Cardiac muscle cell (in vitro differentiated cells and primary cell): ENCODE data around the gene ZNF558. TPM values are rescaled to one million over a fixed set of nuclear protein-coding genes. Genes with fewer than 3 reads are reported as not detected.

ENCODE experiments used
- DNase-seq, 2 donors: peaks; one replicate each; pipeline versions ENCODE4 v3.0.0 to v3.0.0-alpha.2; 2010 to 2017; ENCODE audit warnings: low read depth in 1 of 2, low spot score in 1 of 2
- H3K27ac ChIP-seq: fragments of 200-600 bp; sonication (generic); 2 replicates; pipeline ENCODE4 v1.5.1; 2016
- H3K27me3 ChIP-seq: fragments of 200-600 bp; sonication (generic); 2 replicates; pipeline ENCODE4 v1.6.0; 2016; ENCODE audit warnings: control low read depth
- H3K36me3 ChIP-seq: fragments of 200-600 bp; sonication (generic); 2 replicates; pipeline ENCODE4 v1.5.1; 2016; ENCODE audit warnings: control low read depth
- H3K4me1 ChIP-seq: fragments of 200-600 bp; sonication (generic); 2 replicates; pipeline ENCODE4 v1.8.1; 2017; ENCODE audit warnings: low read depth, mild to moderate bottlenecking, mixed run types
- H3K4me3 ChIP-seq: fragments of 200-600 bp; sonication (generic); 2 replicates; pipeline ENCODE4 v1.5.1; 2016; ENCODE audit warnings: mild to moderate bottlenecking
- H3K9me3 ChIP-seq: fragments of 200-600 bp; sonication (generic); 2 replicates; pipeline ENCODE4 v1.5.1; 2017; ENCODE audit warnings: low read depth, mild to moderate bottlenecking, control low read depth
- polyA plus RNA-seq: library from polyadenylated mRNA; unstranded; fragments of >200 nt; fragmentation: Nextera tagmentation; extraction: Ambion mirVana; gene quantifications from 2 replicates; pipeline ENCODE4 v1.2.1, GENCODE V29; 2016
- total RNA-seq: library from RNA; depleted of rRNA; stranded (reverse); fragments of >200 nt; gene quantifications from 2 replicates; pipeline ENCODE4 v1.2.3, GENCODE V29; 2016
- TF ChIP-seq, protein P1 (sequence below): IDR thresholded peaks from 2 replicates; pipeline ENCODE4 v1.5.1; 2012; ENCODE audit warnings: low read depth, mild to moderate bottlenecking, low read length

ZNF558 gene
- total and polyA plus RNA-seq, 2 experiments from 2014 or later, result not detected

DNA sequence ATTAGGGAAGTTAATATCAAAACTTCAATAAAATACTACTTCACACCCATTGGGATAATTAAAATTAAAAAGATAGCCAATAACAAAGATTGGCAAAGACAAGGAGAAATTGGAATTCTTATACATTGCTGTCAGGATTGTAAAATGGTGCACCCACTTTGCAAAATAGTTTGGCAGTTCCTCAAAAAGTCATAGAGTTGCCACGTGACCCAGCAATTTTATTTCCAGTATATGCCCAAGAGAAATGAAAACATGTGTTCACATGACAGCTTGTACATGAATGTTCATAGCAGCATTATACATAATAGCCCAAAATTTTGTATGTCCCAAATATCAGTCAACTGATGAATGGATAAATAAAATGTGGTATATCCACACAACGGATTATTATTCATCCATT lies 3.3 kb upstream of the ZNF558 start:
- no peaks in the 10 kb centered on the region for H3K4me1 ChIP-seq
- DNase-seq, result no peak
- no peak overlapping the region for H3K4me3 ChIP-seq
- no peaks in the 10 kb centered on the region for H3K27me3 ChIP-seq
- TF ChIP-seq, protein P1, sequence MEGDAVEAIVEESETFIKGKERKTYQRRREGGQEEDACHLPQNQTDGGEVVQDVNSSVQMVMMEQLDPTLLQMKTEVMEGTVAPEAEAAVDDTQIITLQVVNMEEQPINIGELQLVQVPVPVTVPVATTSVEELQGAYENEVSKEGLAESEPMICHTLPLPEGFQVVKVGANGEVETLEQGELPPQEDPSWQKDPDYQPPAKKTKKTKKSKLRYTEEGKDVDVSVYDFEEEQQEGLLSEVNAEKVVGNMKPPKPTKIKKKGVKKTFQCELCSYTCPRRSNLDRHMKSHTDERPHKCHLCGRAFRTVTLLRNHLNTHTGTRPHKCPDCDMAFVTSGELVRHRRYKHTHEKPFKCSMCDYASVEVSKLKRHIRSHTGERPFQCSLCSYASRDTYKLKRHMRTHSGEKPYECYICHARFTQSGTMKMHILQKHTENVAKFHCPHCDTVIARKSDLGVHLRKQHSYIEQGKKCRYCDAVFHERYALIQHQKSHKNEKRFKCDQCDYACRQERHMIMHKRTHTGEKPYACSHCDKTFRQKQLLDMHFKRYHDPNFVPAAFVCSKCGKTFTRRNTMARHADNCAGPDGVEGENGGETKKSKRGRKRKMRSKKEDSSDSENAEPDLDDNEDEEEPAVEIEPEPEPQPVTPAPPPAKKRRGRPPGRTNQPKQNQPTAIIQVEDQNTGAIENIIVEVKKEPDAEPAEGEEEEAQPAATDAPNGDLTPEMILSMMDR, result no peak
- no peak overlapping the region for H3K27ac ChIP-seq
- H3K36me3 ChIP-seq, result no peaks in the 10 kb centered on the region
- H3K9me3 ChIP-seq, result no peaks in the 10 kb centered on the region

DNA sequence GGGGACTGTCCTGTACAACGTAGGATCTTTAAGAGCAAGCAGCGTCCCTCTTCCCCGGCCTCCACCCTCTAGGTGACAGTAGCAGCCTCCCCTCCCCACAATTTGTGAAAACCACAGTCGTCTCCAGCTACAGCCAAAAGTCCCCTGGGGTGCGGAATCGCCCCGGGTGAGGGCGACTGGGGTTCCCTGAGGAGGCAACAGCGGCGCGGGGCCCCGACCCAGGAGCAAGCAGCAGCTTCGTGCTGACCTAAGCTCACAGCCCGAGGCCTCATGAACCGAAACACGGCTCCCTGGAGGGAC lies 322 bp downstream of the ZNF558 start:
- TF ChIP-seq, protein P1, result no peak
- no peak overlapping the region for H3K27ac ChIP-seq
- H3K4me3 ChIP-seq, result no peak overlapping the region
- H3K27me3 ChIP-seq, result no peaks in the 10 kb centered on the region
- DNase-seq, result no peak
- H3K4me1 ChIP-seq, result no peaks in the 10 kb centered on the region
- no peaks in the 10 kb centered on the region for H3K36me3 ChIP-seq
- no peaks in the 10 kb centered on the region for H3K9me3 ChIP-seq

DNA sequence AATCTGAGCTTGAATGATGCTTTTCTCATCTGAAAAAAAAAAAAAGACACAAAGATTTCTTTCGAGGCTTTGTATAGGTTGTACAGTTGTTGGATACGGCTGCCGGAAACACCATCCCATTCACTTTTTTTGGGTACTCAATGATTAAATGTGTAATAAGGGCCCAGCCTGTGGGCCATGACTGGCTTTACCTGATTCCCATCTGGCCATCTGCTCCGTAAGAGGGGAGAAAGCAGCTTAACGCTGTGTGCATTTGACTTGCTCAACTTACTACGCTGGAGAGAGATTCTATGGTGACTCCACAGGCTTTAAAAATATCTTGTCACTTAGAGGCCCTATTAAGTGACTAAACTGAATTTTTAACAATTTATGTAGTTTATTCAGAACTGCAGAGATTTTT lies 731 bp downstream of the ZNF558 start:
- TF ChIP-seq, protein P1, result no peak
- no peak for DNase-seq
- Histone ChIP-seq H3K27me3 (no peaks in the 10 kb centered on the region), H3K9me3 (no peaks in the 10 kb centered on the region), H3K4me3 (no peak overlapping the region), H3K27ac (no peak overlapping the region), H3K4me1 (no peaks in the 10 kb centered on the region), H3K36me3 (no peaks in the 10 kb centered on the region)

DNA sequence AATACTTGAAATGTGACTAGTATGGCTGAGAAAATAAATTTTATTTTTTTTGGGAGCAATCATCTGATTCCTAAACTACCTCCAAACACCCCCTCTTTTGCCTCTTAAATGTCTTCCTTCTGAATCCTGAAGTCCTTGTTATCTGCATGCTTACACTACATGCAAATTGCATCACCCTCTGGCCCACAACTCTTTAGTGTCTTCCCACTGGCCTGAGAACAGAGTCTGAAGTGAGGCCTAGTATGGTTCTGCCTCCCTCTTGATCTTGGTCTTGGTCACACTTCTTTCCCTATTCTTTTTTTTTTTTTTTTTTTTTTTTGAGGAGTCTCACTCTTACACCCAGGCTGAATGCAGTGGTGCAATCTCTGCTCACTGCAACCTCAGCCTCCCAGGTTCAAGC lies 4.8 kb downstream of the ZNF558 start:
- no peaks in the 10 kb centered on the region for H3K27me3 ChIP-seq
- TF ChIP-seq, protein P1, result no peak
- peak in 1 of 2 donors; percentile 22 for DNase-seq
- no peaks in the 10 kb centered on the region for H3K9me3 ChIP-seq
- H3K36me3 ChIP-seq, result no peaks in the 10 kb centered on the region
- no peaks in the 10 kb centered on the region for H3K4me1 ChIP-seq
- H3K4me3 ChIP-seq, result no peak overlapping the region
- no peak overlapping the region for H3K27ac ChIP-seq

DNA sequence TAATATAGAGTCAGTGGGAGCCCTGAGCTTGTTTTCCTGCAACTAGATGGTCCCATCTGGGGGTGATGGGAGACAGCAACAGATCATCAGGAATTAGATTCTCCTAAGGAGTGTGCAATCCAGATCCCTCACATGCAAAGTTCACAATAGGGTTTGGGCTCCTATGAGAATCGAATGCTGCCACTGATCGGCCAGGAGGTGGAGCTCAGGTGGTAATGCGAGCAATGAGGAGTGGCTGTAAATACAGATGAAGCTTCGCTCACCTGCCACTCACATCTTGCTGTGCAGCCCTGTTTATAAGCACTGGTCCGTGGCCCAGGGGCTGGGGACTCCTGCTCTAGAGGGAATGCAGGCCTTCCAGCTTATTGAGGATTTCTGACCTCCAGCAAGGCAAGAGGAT lies 5.7 kb downstream of the ZNF558 start:
- DNase-seq, result no peak
- no peaks in the 10 kb centered on the region for H3K27me3 ChIP-seq
- no peak overlapping the region for H3K4me3 ChIP-seq
- TF ChIP-seq, protein P1, result no peak
- H3K36me3 ChIP-seq, result no peaks in the 10 kb centered on the region
- no peak overlapping the region for H3K27ac ChIP-seq
- H3K4me1 ChIP-seq, result no peaks in the 10 kb centered on the region
- no peaks in the 10 kb centered on the region for H3K9me3 ChIP-seq

DNA sequence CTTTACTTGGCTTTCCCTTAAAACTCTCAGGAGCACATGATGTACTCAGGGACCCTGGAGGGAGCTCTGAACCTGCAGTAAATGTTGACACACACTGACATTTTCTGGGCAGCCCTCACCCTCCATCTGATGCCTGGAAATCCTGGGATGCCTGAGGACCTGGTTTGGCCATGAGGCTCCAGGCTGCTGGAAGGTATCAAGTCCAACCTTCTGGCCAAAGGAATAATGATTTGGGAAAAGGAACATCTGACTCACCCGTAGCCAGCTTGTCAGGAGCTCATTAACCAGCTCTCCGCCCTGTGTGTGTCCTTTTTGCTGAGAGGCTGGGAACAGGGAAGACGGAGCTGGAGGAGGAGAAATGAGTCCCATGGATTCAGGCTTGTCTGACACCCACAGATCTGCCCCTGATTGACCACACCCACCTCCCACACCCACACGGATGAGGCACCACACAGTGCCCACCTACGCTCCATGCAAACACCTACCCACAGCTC lies 10.3 kb downstream of the ZNF558 start:
- TF ChIP-seq, protein P1, result no peak
- H3K9me3 ChIP-seq, result no peaks in the 10 kb centered on the region
- no peaks in the 10 kb centered on the region for H3K36me3 ChIP-seq
- DNase-seq, result no peak
- no peak overlapping the region for H3K27ac ChIP-seq
- H3K27me3 ChIP-seq, result no peaks in the 10 kb centered on the region
- no peaks in the 10 kb centered on the region for H3K4me1 ChIP-seq
- H3K4me3 ChIP-seq, result no peak overlapping the region
